ENCODE results near the gene GNL1. TPM values are rescaled to one million over a fixed set of nuclear protein-coding genes. Genes with fewer than 3 reads are reported as not detected.
"Not testable (repeated sequence)": the region's sequence is repeated elsewhere in the genome, so short reads cannot be mapped to it uniquely, and the experiment has no call there.

Gene GNL1
- polyA plus RNA-seq, 1 donor (not counting 4 experiments of a cell fraction or from before 2014, with no cell fraction given), result 39.5 TPM

DNA sequence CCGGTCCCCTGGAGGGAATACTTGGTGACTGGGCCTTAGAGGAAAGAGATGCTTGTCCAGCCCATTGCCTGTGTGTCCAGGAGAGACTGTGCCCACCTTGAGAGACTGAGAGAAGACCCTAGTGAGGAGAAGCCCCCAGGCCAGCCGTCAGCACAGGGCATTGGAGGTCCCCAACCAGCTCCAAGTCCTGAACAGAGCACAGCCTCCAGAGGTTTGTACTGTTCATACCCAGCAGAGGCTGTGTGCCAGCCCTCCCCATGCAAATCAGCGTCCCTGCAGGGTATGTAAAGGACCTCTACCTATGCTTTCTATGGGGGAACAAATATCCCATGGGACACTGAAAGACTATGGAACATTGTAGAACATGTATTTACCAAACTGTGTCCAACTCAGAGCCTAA, 58.6 kb downstream of the GNL1 start:
- no peak for FAIRE-seq

DNA sequence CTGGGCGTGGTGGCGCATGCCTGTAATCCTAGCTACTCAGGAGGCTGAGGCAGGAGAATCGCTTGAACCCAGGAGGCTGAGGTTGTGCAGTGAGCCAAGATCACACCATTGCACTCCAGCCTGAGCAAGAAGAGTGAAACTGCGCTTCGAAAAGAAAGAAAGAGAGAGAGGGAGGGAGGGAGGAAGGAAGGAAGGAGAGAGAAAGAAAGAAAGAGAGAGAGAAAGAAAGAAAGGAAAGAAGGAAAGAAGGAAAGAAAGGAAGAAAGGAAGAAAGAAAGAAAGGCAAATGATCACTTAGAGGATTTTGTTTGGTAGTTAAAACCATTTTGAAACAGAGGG, 59.1 kb downstream of the GNL1 start:
- H3K79me2 ChIP-seq (ENCODE audit: control insufficient read depth, insufficient read depth, low read length); DNase-seq (ENCODE audit: low read depth, low spot score); H3K9me1 ChIP-seq (ENCODE audit: control insufficient read depth, extremely low read depth, insufficient read depth, low read length); H3K4me2 ChIP-seq (ENCODE audit: control insufficient read depth, extremely low read depth, insufficient read depth, low read depth, low read length); dilution Hi-C loops (cut with MboI; ENCODE audit: extremely low pct_ligation_motif_present, low sequenced_read_pairs); H3K9ac ChIP-seq (ENCODE audit: control insufficient read depth, extremely low read depth, insufficient read depth, low read length); FAIRE-seq; H3K27ac ChIP-seq (ENCODE audit: control insufficient read depth, insufficient read depth, low read length); H3K9me3 ChIP-seq (ENCODE audit: control insufficient read depth, low read depth, low read length); H2AFZ ChIP-seq (ENCODE audit: control insufficient read depth, low read length); H3K4me3 ChIP-seq (ENCODE audit: control insufficient read depth in 2 of 3, extremely low read depth in 1 of 3, insufficient read depth in 2 of 3, low read depth in 1 of 3, low read length in 3 of 3); H3K27me3 ChIP-seq (ENCODE audit: control insufficient read depth, extremely low read depth, insufficient read depth, low read length); H4K20me1 ChIP-seq (ENCODE audit: control insufficient read depth, extremely low read depth, insufficient read depth, low read length): not testable (repeated sequence)
- Histone ChIP-seq H3K4me1 (ENCODE audit: control insufficient read depth, extremely low read depth, insufficient read depth, low read length) (peaks cover 20% of the 10 kb centered on the region), H3K36me3 (ENCODE audit: control insufficient read depth in 2 of 2, extremely low read depth in 1 of 2, insufficient read depth in 2 of 2, low read length in 2 of 2) (peaks cover 13 to 14% of the 10 kb centered on the region in 2 experiments)

More for the DNA sequence above, 58.6 kb downstream of the GNL1 start:
- no peak for DNase-seq (ENCODE audit: low read depth, low spot score)
- H3K79me2 ChIP-seq (ENCODE audit: control insufficient read depth, insufficient read depth, low read length), result no peaks in the 10 kb centered on the region
- no peaks in the 10 kb centered on the region for H3K9me1 ChIP-seq (ENCODE audit: control insufficient read depth, extremely low read depth, insufficient read depth, low read length)
- H3K27ac ChIP-seq (ENCODE audit: control insufficient read depth, insufficient read depth, low read length), result no peak overlapping the region
- no peaks in the 10 kb centered on the region for H4K20me1 ChIP-seq (ENCODE audit: control insufficient read depth, extremely low read depth, insufficient read depth, low read length)
- H3K9me3 ChIP-seq (ENCODE audit: control insufficient read depth, low read depth, low read length), result no peaks in the 10 kb centered on the region
- no peaks in the 10 kb centered on the region for H3K27me3 ChIP-seq (ENCODE audit: control insufficient read depth, extremely low read depth, insufficient read depth, low read length)
- H2AFZ ChIP-seq (ENCODE audit: control insufficient read depth, low read length), result no peak overlapping the region
- H3K9ac ChIP-seq (ENCODE audit: control insufficient read depth, extremely low read depth, insufficient read depth, low read length), result no peak overlapping the region
- no peak overlapping the region for H3K4me3 ChIP-seq (ENCODE audit: control insufficient read depth in 2 of 3, extremely low read depth in 1 of 3, insufficient read depth in 2 of 3, low read depth in 1 of 3, low read length in 3 of 3)
- peaks cover 8 to 9% of the 10 kb centered on the region in 2 experiments for H3K36me3 ChIP-seq (ENCODE audit: control insufficient read depth in 2 of 2, extremely low read depth in 1 of 2, insufficient read depth in 2 of 2, low read length in 2 of 2)
- H3K4me2 ChIP-seq (ENCODE audit: control insufficient read depth, extremely low read depth, insufficient read depth, low read depth, low read length), result no peak overlapping the region
- no peak for TF ChIP-seq EZH2 (IDR thresholded peaks at IDR 0.05; ENCODE audit: low read length)
- TF ChIP-seq, protein P1, sequence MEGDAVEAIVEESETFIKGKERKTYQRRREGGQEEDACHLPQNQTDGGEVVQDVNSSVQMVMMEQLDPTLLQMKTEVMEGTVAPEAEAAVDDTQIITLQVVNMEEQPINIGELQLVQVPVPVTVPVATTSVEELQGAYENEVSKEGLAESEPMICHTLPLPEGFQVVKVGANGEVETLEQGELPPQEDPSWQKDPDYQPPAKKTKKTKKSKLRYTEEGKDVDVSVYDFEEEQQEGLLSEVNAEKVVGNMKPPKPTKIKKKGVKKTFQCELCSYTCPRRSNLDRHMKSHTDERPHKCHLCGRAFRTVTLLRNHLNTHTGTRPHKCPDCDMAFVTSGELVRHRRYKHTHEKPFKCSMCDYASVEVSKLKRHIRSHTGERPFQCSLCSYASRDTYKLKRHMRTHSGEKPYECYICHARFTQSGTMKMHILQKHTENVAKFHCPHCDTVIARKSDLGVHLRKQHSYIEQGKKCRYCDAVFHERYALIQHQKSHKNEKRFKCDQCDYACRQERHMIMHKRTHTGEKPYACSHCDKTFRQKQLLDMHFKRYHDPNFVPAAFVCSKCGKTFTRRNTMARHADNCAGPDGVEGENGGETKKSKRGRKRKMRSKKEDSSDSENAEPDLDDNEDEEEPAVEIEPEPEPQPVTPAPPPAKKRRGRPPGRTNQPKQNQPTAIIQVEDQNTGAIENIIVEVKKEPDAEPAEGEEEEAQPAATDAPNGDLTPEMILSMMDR (optimal IDR thresholded peaks at IDR 0.05 in 1 of 3, IDR thresholded peaks at IDR 0.05 in 1 of 3, conservative IDR thresholded peaks at IDR 0.05 in 1 of 3; ENCODE audit: extremely low read depth in 1 of 3, insufficient read depth in 2 of 3, low read length in 3 of 3), result no peak
- H3K4me1 ChIP-seq (ENCODE audit: control insufficient read depth, extremely low read depth, insufficient read depth, low read length), result peaks cover 20% of the 10 kb centered on the region
- dilution Hi-C loops (cut with MboI; ENCODE audit: extremely low pct_ligation_motif_present, low sequenced_read_pairs), result no loop called here

DNA sequence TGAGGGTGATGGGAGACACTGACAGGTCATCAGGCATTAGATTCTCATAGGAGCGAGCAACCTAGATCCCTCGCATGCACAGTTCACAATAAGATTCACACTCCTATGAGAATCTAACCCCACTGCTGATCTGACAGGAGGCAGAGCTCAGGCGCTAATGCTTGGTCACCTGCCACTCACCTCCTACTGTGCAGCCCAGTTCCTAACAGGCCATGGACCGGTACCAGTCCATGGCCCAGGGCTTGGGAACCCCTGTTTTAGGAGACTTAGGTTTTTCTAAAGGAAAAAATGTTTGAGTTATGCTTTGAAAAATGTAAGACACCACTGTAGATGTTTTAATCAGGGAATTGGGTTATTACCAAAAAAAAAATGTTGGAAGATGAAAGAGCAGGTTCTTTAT, 60.3 kb downstream of the GNL1 start:
- peaks cover 23% of the 10 kb centered on the region for H3K4me1 ChIP-seq (ENCODE audit: control insufficient read depth, extremely low read depth, insufficient read depth, low read length)
- dilution Hi-C loops (cut with MboI; ENCODE audit: extremely low pct_ligation_motif_present, low sequenced_read_pairs), result no loop called here
- peaks cover 3% of the 10 kb centered on the region for H4K20me1 ChIP-seq (ENCODE audit: control insufficient read depth, extremely low read depth, insufficient read depth, low read length)
- no peaks in the 10 kb centered on the region for H3K9me3 ChIP-seq (ENCODE audit: control insufficient read depth, low read depth, low read length)
- peak overlapping the region; percentile 10 for H3K9ac ChIP-seq (ENCODE audit: control insufficient read depth, extremely low read depth, insufficient read depth, low read length)
- H3K27ac ChIP-seq (ENCODE audit: control insufficient read depth, insufficient read depth, low read length), result peak overlapping the region; percentile 42
- H3K4me2 ChIP-seq (ENCODE audit: control insufficient read depth, extremely low read depth, insufficient read depth, low read depth, low read length), result peak overlapping the region; percentile 11
- FAIRE-seq, result no peak
- TF ChIP-seq EZH2 (IDR thresholded peaks at IDR 0.05; ENCODE audit: low read length), result no peak
- TF ChIP-seq, protein P1 (optimal IDR thresholded peaks at IDR 0.05 in 1 of 3, IDR thresholded peaks at IDR 0.05 in 1 of 3, conservative IDR thresholded peaks at IDR 0.05 in 1 of 3; ENCODE audit: extremely low read depth in 1 of 3, insufficient read depth in 2 of 3, low read length in 3 of 3), result no peak
- H3K27me3 ChIP-seq (ENCODE audit: control insufficient read depth, extremely low read depth, insufficient read depth, low read length), result no peaks in the 10 kb centered on the region
- H3K79me2 ChIP-seq (ENCODE audit: control insufficient read depth, insufficient read depth, low read length), result peaks cover 11% of the 10 kb centered on the region
- H3K9me1 ChIP-seq (ENCODE audit: control insufficient read depth, extremely low read depth, insufficient read depth, low read length), result no peaks in the 10 kb centered on the region
- DNase-seq (ENCODE audit: low read depth, low spot score), result no peak
- no peak overlapping the region for H2AFZ ChIP-seq (ENCODE audit: control insufficient read depth, low read length)
- peaks cover 21 to 22% of the 10 kb centered on the region in 2 experiments for H3K36me3 ChIP-seq (ENCODE audit: control insufficient read depth in 2 of 2, extremely low read depth in 1 of 2, insufficient read depth in 2 of 2, low read length in 2 of 2)
- no peak overlapping the region for H3K4me3 ChIP-seq (ENCODE audit: control insufficient read depth in 2 of 3, extremely low read depth in 1 of 3, insufficient read depth in 2 of 3, low read depth in 1 of 3, low read length in 3 of 3)

DNA sequence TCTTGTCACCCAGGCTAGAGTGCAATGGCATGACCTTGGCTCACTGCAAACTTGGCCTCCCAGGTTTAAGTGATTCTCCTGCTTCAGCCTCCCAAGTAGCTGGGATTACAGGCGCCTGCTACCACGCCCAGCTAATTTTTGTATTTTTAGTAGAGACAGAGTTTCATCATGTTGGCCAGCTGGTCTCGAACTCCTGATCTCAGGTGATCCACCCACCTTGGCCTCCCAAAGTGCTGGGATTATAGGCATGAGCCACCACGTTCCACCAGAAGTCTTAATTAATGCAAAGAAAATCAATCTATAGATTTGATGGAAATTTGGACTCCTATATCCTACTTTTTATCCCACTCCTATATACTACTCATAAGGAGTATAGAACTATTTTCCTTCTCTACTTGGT, 61.2 kb downstream of the GNL1 start:
- peaks cover 20% of the 10 kb centered on the region for H3K79me2 ChIP-seq (ENCODE audit: control insufficient read depth, insufficient read depth, low read length)
- dilution Hi-C loops (cut with MboI; ENCODE audit: extremely low pct_ligation_motif_present, low sequenced_read_pairs); H3K9me3 ChIP-seq (ENCODE audit: control insufficient read depth, low read depth, low read length); H3K27me3 ChIP-seq (ENCODE audit: control insufficient read depth, extremely low read depth, insufficient read depth, low read length); H3K4me3 ChIP-seq (ENCODE audit: control insufficient read depth in 2 of 3, extremely low read depth in 1 of 3, insufficient read depth in 2 of 3, low read depth in 1 of 3, low read length in 3 of 3); DNase-seq (ENCODE audit: low read depth, low spot score); H3K9me1 ChIP-seq (ENCODE audit: control insufficient read depth, extremely low read depth, insufficient read depth, low read length); H3K4me2 ChIP-seq (ENCODE audit: control insufficient read depth, extremely low read depth, insufficient read depth, low read depth, low read length); H3K27ac ChIP-seq (ENCODE audit: control insufficient read depth, insufficient read depth, low read length); H3K9ac ChIP-seq (ENCODE audit: control insufficient read depth, extremely low read depth, insufficient read depth, low read length); H2AFZ ChIP-seq (ENCODE audit: control insufficient read depth, low read length); FAIRE-seq: not testable (repeated sequence)
- peaks cover 12% of the 10 kb centered on the region for H4K20me1 ChIP-seq (ENCODE audit: control insufficient read depth, extremely low read depth, insufficient read depth, low read length)
- H3K4me1 ChIP-seq (ENCODE audit: control insufficient read depth, extremely low read depth, insufficient read depth, low read length), result peaks cover 23% of the 10 kb centered on the region
- peaks cover 27 to 31% of the 10 kb centered on the region in 2 experiments for H3K36me3 ChIP-seq (ENCODE audit: control insufficient read depth in 2 of 2, extremely low read depth in 1 of 2, insufficient read depth in 2 of 2, low read length in 2 of 2)
